Right ventricle myocardium inferior (tissue), 1 donor: ENCODE data around the gene MDM1. TPM values are rescaled to one million over a fixed set of nuclear protein-coding genes. Genes with fewer than 3 reads are reported as not detected.

Experiments used
- ATAC-seq: fragments of 200-7000 bp; cut with Tn5 transposase; one replicate; pipeline ENCODE4 v1.9.1; 2020; ENCODE audit warnings: mild to moderate bottlenecking, moderate library complexity
- DNase-seq: peaks from one replicate; pipeline ENCODE4 v3.0.0; 2021; ENCODE audit errors: missing footprints
- intact Hi-C: fragments of 100-400 bp; cut with DNase I; formaldehyde crosslinking; loops from one replicate; pipeline ENCODE4 v1.11.0; 2022
- total RNA-seq: library from RNA; stranded (reverse); fragmentation: NEBNext Ultra II Directional; extraction: Animal tissue kit (Norgen Biotek cat#: 25700); gene quantifications from one replicate; pipeline ENCODE4 v1.2.1, GENCODE V29; 2021
- donor health status: DM: no; HTN: yes; CAD: no; lungs with severe emphysema.

MDM1 gene
- total RNA-seq, 1 donor from 2014 or later: 7.4 TPM

GRCh38 chr12:68291396-68292036 lies 40.6 kb downstream of the MDM1 start:
- DNase-seq (no peak), ATAC-seq (no peak)
- intact Hi-C loops: no loop called here

DNA sequence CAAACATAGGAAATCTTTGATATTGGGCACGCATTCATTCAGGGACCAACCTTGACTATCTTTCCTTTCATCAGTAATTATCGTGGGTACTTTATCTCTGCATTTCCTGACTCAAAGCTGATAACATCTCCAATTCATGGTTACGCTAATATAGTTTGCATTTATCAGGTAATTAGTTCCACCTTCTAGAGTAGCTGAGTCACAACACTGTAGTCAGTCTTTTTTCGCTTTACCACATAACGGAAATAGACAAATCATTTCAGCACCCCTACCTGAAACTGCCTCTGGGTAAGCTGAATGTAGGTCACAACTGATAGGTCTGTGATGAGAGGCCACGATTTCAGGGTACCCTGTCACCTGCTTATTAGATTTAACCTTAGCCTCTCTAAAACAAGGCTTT lies 42.0 kb downstream of the MDM1 start:
- no peak for ATAC-seq
- intact Hi-C loops: no loop called here
- DNase-seq: no peak

- intact Hi-C loops: no loop called here
- DNase-seq (no peak), ATAC-seq (no peak)
Measured at GRCh38 chr12:68287106-68287505, 45.1 kb downstream of the MDM1 start.

- DNase-seq (peak; percentile 11), ATAC-seq (no peak)
- intact Hi-C loops: no loop called here
Measured at GRCh38 chr12:68286396-68286795, 45.8 kb downstream of the MDM1 start.

DNA sequence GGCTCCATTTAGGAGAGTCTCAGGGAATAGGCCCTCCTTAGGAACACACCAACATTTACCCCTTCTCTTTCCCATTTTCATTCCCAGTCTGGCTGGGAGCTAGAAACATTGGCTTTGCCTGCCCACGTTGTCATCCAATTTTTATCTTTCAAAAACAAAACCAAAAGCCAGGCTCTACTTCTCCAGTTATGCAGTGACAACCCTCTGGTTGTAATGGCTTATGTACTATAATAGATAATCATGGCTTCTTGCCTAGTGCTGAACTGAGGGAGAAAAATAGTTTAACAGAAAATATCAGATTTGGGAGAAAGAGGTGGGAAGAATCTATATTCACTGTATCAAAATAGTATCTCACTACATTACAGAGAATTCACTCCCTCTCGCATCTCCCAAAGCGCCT lies 46.6 kb downstream of the MDM1 start:
- no peak for ATAC-seq
- DNase-seq: no peak
- intact Hi-C loops: no loop called here

GRCh38 chr12:68281322-68282077 lies 50.7 kb downstream of the MDM1 start:
- no peak for DNase-seq
- ATAC-seq: no peak
- intact Hi-C loops: no loop called here

DNA sequence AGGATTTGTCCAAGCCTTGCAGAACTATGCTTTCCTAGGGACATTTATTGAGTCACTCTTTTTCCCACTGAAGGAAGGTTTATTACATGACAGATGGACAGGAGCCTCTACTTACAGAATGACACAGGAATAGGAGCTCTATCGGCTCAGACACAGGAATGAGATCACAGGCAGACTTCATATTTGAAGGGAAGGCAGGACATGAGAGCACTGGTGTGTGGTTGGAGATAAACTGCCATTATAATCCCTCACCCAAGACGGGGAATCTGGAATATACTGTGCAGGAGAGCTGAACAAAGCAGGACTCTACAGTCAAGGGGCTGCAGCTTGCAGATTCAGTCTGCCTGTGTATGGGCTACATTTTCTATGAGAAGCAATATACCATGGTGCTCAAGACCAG lies 51.9 kb downstream of the MDM1 start:
- ATAC-seq (no peak), DNase-seq (no peak)
- intact Hi-C loops: no loop called here

- DNase-seq (no peak), ATAC-seq (no peak)
- intact Hi-C loops: no loop called here
Measured at GRCh38 chr12:68279227-68280054, 52.7 kb downstream of the MDM1 start.

GRCh38 chr12:68276402-68276930 lies 55.7 kb downstream of the MDM1 start:
- ATAC-seq (no peak), DNase-seq (no peak)
- intact Hi-C loops: no loop called here

- intact Hi-C loops: no loop called here
- ATAC-seq (no peak), DNase-seq (no peak)
Measured at GRCh38 chr12:68272732-68273131, 59.4 kb downstream of the MDM1 start.

GRCh38 chr12:68271346-68271745 lies 60.8 kb downstream of the MDM1 start:
- ATAC-seq (no peak), DNase-seq (no peak)
- intact Hi-C loops: no loop called here

DNA sequence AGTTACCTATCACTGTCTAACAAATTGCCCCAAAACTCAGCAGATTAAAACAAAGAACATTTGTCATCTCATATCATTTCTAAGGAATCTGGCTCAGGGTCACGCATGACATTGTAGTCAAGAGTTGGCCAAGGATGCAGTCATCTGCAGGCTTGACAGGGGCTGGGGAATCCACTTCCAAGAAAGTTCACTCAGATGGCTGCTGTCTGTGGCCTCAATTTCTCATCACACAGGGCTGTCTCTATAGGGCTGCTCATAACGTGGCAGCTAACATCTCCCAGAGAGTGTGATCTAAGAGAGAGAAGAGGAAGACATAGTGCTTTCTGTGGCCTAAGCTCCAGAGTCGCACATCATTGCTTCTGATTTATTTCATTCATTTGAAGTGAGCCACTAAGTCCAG lies 61.8 kb downstream of the MDM1 start:
- no peak for DNase-seq
- intact Hi-C loops: no loop called here
- ATAC-seq: no peak

DNA sequence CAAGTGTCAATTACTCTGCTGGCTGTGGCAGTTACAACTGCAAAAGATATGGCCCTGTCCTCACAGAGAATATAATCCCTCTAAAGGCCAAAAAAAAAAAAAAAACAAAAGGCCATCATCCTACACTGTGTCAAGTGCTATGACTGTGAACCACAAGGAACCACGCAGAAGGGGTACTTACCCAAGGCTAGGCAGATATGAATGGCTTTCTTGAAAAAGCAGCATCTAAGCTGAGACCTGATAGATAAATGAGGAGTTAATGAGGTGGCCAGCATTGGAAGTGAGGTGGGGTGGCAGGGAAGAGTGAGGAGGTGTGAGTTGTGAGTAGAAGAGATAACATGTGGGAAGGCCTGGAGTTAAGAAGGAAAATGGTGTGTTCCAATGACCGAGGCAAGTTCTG lies 62.4 kb downstream of the MDM1 start:
- DNase-seq (no peak), ATAC-seq (no peak)
- intact Hi-C loops: no loop called here

DNA sequence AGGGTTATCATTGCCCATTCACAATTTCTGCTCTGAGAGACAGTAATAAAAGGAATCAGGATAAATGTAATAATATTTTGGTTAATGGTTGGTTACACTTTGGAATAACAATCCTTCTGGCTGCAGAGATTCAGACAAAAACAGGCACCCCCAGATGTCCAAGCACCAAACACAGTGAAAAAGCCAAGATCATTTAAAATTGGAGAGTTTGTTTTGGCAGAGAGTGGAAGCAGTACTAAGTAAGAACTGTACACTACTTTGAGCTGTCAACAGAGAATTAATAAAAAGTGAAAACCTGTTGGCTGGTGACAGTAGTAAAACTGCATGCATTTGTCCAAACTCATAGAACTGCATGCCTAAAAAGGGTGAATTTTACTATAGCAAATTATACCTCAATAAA lies 63.2 kb downstream of the MDM1 start:
- intact Hi-C loops: no loop called here
- no peak for DNase-seq
- ATAC-seq: no peak

- DNase-seq (no peak), ATAC-seq (no peak)
- intact Hi-C loops: no loop called here
Measured at GRCh38 chr12:68267892-68268396, 64.2 kb downstream of the MDM1 start.

GRCh38 chr12:68264857-68265256 lies 67.3 kb downstream of the MDM1 start:
- DNase-seq: no peak
- no peak for ATAC-seq
- intact Hi-C loops: no loop called here

GRCh38 chr12:68264158-68264855 lies 67.9 kb downstream of the MDM1 start:
- DNase-seq (no peak), ATAC-seq (no peak)
- intact Hi-C loops: no loop called here

- DNase-seq (no peak), ATAC-seq (no peak)
- intact Hi-C loops: no loop called here
Measured at GRCh38 chr12:68263366-68263765, 68.8 kb downstream of the MDM1 start.

DNA sequence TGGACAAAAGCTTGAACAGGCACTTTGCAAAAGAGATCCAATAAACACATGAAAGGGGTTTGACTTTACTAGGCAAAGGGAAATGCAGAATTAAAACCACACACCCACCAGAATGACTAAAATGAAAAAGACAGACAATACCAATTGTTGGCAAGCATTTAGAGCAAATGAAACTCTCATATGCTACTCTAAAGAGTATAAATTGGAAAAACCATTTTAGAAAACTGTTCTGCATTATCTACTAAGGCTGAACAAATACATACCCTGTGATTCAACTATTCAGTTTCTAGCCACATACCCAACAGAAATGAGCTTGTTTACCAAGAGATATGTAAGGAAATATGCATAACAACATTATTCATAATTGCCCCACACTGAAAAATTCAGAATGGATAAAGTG lies 70.3 kb downstream of the MDM1 start:
- intact Hi-C loops: no loop called here
- ATAC-seq (no peak), DNase-seq (no peak)
